ENCODE results near the gene HHATL. TPM values are rescaled to one million over a fixed set of nuclear protein-coding genes. Genes with fewer than 3 reads are reported as not detected.
"Not testable (repeated sequence)": the region's sequence is repeated elsewhere in the genome, so short reads cannot be mapped to it uniquely, and the experiment has no call there.

Gene HHATL
- total and polyA plus RNA-seq, 8 donors: 0.81 to 6.9 (median 0.90) TPM; not detected in 5

GRCh38 chr3:42725454-42725853 lies 22.9 kb upstream of the HHATL start:
- 86 to 90% (median 88%) methylated on average over 2 of the region's 2 CpGs for WGBS, 5 donors
- no peak overlapping the region for H3K27ac ChIP-seq
- H3K36me3 ChIP-seq: no peaks in the 10 kb centered on the region
- H3K4me3 ChIP-seq: no peak overlapping the region
- intact Hi-C loops (cut with DNase I; ENCODE audit: low total_unique reads): no loop called here
- H3K27me3 ChIP-seq: no peaks in the 10 kb centered on the region
- H3K9me3 ChIP-seq: no peaks in the 10 kb centered on the region
- DNase-seq: no peak
- TF ChIP-seq POLR2AphosphoS5 (IDR thresholded peaks at IDR 0.05) (no peak), POLR2A (IDR thresholded peaks at IDR 0.05) (no peak), CTCF (IDR thresholded peaks at IDR 0.05) (no peak), EP300 (IDR thresholded peaks at IDR 0.05) (no peak)
- no peaks in the 10 kb centered on the region for H3K4me1 ChIP-seq

- TF ChIP-seq POLR2AphosphoS5 (IDR thresholded peaks at IDR 0.05) (no peak), CTCF (IDR thresholded peaks at IDR 0.05) (no peak), POLR2A (IDR thresholded peaks at IDR 0.05) (no peak), EP300 (IDR thresholded peaks at IDR 0.05) (no peak)
- H3K27ac ChIP-seq: no peak overlapping the region
- no peak overlapping the region for H3K4me3 ChIP-seq
- no peaks in the 10 kb centered on the region for H3K27me3 ChIP-seq
- H3K36me3 ChIP-seq: no peaks in the 10 kb centered on the region
- intact Hi-C loops (cut with DNase I; ENCODE audit: low total_unique reads): no loop called here
- no peaks in the 10 kb centered on the region for H3K4me1 ChIP-seq
- WGBS, 5 donors: 91 to 98% (median 95%) methylated on average over 2 of the region's 2 CpGs
- H3K9me3 ChIP-seq: no peaks in the 10 kb centered on the region
- DNase-seq: no peak
Observed at GRCh38 chr3:42723219-42723618, 20.6 kb upstream of the HHATL start.

GRCh38 chr3:42722442-42722841 lies 19.8 kb upstream of the HHATL start:
- 76 to 93% (median 88%) methylated on average over 2 to 3 of the region's 3 CpGs for WGBS, 5 donors
- H3K27ac ChIP-seq; H3K9me3 ChIP-seq; DNase-seq; intact Hi-C loops (cut with DNase I; ENCODE audit: low total_unique reads); H3K27me3 ChIP-seq; H3K4me3 ChIP-seq; H3K4me1 ChIP-seq; H3K36me3 ChIP-seq: not testable (repeated sequence)

- no peak for DNase-seq
- Histone ChIP-seq H3K27me3 (no peaks in the 10 kb centered on the region), H3K27ac (no peak overlapping the region), H3K4me3 (no peak overlapping the region), H3K36me3 (no peaks in the 10 kb centered on the region), H3K4me1 (no peaks in the 10 kb centered on the region), H3K9me3 (no peaks in the 10 kb centered on the region)
- intact Hi-C loops (cut with DNase I; ENCODE audit: low total_unique reads): no loop called here
- WGBS, 5 donors: 41 to 70% (median 52%) methylated on average over 1 of the region's 1 CpG
- TF ChIP-seq POLR2A (IDR thresholded peaks at IDR 0.05) (no peak), POLR2AphosphoS5 (IDR thresholded peaks at IDR 0.05) (no peak), EP300 (IDR thresholded peaks at IDR 0.05) (no peak), CTCF (IDR thresholded peaks at IDR 0.05) (no peak)
Observed at GRCh38 chr3:42721690-42722089, 19.1 kb upstream of the HHATL start.

GRCh38 chr3:42720126-42720525 lies 17.5 kb upstream of the HHATL start:
- TF ChIP-seq POLR2AphosphoS5 (IDR thresholded peaks at IDR 0.05): no peak
- no peak for TF ChIP-seq EP300 (IDR thresholded peaks at IDR 0.05)
- no peak for TF ChIP-seq CTCF (IDR thresholded peaks at IDR 0.05)
- no peak for TF ChIP-seq POLR2A (IDR thresholded peaks at IDR 0.05)
- no peak for DNase-seq
- Histone ChIP-seq H3K36me3 (no peaks in the 10 kb centered on the region), H3K9me3 (no peaks in the 10 kb centered on the region), H3K27ac (no peak overlapping the region), H3K4me3 (no peak overlapping the region), H3K27me3 (no peaks in the 10 kb centered on the region), H3K4me1 (no peaks in the 10 kb centered on the region)
- intact Hi-C loops (cut with DNase I; ENCODE audit: low total_unique reads): no loop called here
- 70 to 86% (median 81%) methylated on average over 4 of the region's 4 CpGs for WGBS, 5 donors
